Activated effector memory CD4-positive, alpha-beta T cell treated with Interleukin-2 at 50 U/mL for 16 hours (primary cell): Measurements from ENCODE around the gene KCNIP4.

ENCODE experiments used
- DNase-seq: peaks from one replicate; pipeline ENCODE4 v3.0.0-alpha.2; 2020

The KCNIP4 gene

GRCh38 chr4:21304540-21304887 lies 644.1 kb downstream of the KCNIP4 start:
- DNase-seq: no peak

DNA sequence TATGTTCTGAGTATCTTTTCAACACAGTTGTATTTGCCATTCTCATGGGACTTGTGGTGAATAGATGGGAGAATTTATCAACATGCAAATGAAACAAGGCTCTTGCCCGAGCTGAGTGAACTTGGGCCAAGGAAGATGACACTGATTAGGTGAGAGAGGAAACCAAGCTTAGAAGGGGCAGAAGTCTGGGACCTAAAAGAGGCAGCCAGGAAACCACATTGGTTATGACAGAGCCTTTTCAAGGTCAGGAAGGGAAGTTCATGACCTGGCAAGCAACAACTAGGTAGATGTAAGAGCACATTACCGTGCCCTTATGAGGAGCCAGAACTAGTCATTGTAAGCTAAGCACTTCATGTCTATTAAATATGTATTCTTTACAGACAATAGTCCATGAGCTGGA lies 658.0 kb downstream of the KCNIP4 start:
- DNase-seq: no peak

- no peak for DNase-seq
These were observed 672.5 kb downstream of the KCNIP4 start for GRCh38 chr4:21276046-21276445.

DNA sequence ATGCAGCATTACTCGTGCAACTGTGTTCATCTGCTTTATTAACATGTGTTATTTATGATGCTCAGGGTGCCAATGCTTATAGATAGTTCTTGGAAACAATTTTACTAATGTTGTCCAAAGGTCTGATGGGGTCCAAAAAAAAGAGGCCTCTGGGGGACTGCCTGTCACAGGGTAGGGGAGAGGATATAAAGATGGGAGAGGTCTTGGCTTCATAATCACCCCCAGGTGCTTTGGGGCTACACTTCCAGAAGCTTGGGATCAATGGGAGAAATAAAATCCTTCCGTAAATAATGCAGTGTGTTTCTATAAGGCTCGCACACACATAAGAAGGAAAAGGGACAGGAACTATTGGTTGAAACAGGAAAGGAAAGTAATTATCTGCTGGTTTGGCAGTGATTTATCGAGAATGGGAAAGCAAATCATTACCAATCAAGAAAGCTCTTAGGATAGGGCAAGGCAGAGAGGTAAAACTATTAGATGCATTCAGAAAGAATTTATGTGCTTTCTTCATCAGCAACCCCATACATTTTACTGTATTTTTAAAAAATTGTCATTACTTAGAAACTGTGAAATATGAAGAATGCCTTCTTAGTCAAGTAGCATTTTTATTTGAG lies 677.0 kb downstream of the KCNIP4 start:
- DNase-seq: no peak

DNA sequence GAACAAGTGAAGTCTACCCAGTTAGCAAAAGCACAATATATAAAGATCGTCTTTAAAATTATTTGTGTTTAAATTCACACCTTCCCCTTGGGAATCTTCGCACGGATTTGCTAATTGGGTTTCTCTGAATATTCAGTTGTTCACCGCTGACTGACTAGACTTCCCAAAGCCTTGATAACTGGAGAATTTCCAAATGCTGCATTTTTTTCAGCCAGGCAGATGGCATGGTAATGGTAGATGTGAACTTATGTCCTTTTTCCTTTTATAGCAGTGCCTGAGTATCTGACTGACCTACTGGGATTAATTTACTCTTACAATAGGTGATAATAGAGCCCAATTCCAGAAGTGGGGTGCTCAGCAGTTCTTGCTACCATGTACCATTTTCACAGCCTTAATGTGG lies 700.2 kb downstream of the KCNIP4 start:
- no peak for DNase-seq

GRCh38 chr4:21242163-21242562 lies 706.4 kb downstream of the KCNIP4 start:
- DNase-seq: no peak

DNA sequence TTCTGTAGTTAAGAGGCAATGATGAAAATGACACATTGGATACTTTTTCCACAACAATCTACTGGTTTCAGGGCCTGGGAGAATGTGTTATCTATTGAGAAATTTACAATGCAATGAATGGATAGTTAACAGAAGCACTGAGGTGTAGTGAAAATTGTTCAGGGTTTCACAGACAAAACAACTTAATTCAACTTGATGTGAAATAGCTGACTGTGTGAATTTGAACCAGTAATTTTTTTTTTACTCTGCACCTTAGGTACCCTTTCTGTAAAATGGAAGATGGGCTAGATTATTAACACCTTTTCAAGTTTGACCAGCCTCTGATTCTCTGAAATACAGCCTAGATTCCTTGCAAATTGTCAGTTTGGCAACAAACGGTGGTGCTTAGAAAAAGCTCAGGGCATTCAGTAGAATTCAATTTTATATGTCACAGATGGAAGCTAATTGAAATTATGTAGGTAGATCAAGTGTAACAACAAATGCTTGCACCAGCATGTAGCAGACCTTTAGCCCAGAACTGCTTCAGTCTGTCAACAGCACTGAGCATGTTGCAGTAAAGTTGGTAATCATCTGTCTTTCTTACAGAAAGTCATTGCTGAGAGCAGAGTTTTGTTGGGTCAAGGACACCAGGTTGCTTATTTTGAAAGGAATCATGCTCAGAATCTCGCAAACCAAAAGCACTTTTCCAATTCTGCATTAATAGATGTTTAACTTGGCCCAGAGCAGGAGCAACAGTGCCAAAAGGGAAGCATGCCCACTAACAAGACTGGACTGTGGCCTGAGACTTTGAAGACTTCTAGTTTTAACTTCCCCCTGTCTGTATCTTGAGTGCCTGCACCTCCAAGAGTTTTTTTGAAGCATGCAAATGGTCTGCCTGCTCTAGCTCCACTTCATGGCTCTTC lies 721.7 kb downstream of the KCNIP4 start:
- DNase-seq: no peak

DNA sequence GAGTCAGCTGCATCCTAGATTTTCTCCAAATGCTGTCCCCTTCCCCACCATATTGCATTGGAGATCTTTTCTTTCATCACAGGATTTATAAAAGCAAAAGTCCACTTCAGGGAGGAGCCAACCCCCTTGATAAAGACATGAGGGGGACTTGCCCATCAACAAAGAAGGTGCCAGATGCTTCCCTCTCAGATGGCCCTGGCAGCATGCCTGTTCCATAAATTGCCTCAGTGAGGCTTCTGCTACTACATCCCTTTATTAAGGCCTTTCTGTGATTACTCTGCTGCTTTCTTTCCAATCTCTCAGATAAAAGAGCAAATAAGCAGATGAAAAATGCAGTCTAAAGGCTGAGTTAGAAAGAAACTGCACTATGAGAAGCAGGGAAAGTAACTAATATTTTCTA lies 736.7 kb downstream of the KCNIP4 start:
- DNase-seq: no peak

DNA sequence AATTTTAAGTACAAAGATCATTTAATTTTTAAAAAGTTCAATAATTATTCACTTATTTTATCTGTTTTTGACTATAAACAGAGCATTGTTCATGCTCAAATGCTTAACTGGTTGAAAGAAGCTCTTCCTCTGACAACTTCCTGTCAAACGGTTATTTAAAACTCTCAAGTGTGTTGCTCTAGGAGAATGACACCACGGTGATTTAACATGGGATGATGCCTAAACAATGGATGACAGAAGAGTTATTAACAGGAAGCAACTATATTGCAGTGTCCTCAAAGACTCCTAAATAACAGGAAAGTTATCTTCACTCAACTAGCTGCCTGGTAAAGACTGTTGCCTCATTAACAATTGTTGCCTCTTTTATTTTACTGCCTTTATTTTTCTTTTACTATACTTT lies 738.7 kb downstream of the KCNIP4 start:
- no peak for DNase-seq

- DNase-seq: no peak
These were observed 742.6 kb downstream of the KCNIP4 start for GRCh38 chr4:21205821-21206531.

DNA sequence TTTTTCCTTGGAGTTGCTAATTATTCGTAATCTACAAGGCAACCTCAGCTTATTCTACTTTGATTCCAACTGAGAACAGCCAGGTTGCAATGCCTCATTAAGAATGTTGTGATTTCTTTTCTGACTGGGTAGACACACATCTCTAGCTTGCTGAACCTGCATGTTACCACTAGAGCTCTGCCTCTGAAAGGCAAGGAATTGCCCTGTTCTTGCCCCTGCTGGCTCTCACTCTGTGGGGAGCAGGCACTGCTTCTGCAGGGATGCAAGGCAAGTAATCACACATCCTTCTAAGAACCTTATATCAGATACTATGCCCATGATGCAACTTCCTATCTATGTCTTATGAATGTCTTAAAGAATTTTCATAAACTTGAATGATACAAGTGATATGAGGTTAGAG lies 745.2 kb downstream of the KCNIP4 start:
- no peak for DNase-seq

GRCh38 chr4:21202959-21203358 lies 745.6 kb downstream of the KCNIP4 start:
- DNase-seq: no peak

DNA sequence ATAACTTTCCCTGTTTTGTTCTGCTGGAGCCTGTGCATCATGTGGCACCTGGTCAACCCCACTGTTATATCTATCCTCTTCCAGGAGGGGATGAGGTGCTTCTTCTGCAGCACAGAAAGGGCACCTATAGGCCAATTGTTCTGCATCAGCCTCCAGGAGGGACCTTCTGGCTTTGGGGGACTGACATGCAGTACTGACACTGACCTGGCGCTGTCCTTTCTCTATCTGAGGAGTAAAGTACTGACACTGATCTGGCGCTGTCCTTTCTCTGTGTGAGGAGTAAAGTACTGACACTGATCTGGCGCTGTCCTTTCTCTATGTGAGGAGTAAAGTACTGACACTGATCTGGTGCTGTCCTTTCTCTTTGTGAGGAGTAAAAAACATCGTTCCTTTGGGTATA lies 749.9 kb downstream of the KCNIP4 start:
- DNase-seq: no peak

DNA sequence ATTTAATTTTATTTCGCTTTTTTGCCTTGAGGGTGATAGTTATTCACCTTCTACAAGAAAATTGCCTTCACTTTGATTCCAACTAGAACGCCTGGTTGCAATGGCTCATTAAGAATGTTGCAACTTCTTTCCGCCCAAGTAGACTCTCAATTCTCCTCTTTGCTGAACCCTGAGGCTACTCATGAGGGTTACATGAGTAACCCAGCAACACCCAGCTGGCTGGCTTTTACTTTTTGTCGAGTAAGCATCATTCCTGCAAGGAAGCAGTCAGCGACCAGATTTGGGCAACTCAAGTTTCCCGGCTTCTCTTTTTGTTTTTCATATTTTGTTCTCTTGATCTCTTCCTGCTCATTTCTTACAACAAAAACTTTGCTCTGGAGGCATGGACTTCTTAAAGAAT lies 752.9 kb downstream of the KCNIP4 start:
- no peak for DNase-seq

- DNase-seq: no peak
These were observed 756.2 kb downstream of the KCNIP4 start for GRCh38 chr4:21192367-21192766.

GRCh38 chr4:21191317-21191716 lies 757.3 kb downstream of the KCNIP4 start:
- DNase-seq: no peak

GRCh38 chr4:21184788-21185187 lies 763.8 kb downstream of the KCNIP4 start:
- no peak for DNase-seq

DNA sequence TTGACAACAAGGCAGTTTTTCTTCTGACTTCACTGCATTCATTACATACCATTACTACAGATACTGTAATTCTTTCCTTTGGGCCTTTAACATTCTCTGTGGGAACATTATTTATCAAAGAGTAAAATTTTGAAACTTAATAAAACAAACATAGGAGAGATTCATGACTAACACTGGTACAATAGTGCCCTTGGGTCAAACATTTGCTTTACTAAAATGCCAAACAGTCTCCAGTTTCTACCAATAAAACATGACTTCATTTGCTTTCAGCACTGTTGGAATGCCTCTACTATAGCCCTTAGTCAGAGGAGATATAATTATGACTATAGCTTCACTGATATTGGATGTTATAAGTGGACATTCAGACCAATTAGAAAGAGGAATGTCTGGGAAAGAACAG lies 766.9 kb downstream of the KCNIP4 start:
- DNase-seq: no peak

- DNase-seq: no peak
These were observed 770.7 kb downstream of the KCNIP4 start for GRCh38 chr4:21177871-21178270.

DNA sequence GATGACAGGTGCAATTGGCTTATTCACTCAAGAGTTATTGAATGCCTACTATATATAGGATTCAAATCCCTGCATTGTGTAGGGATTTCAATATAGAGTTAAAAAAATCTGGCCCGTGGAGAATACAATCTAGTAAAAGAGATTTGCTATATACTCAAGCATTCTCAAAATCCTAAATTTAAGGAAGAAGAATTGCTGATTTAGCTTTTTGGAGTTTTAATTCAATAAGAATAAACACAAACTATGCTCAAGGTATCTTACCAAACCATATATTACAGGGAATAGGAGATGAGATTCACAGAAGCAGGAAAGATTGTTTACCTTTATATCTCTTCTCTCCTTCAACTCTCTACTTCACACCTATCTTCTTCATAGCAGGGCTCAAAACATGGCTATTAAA lies 771.5 kb downstream of the KCNIP4 start:
- DNase-seq: no peak

GRCh38 chr4:21167711-21168110 lies 780.9 kb downstream of the KCNIP4 start:
- no peak for DNase-seq

DNA sequence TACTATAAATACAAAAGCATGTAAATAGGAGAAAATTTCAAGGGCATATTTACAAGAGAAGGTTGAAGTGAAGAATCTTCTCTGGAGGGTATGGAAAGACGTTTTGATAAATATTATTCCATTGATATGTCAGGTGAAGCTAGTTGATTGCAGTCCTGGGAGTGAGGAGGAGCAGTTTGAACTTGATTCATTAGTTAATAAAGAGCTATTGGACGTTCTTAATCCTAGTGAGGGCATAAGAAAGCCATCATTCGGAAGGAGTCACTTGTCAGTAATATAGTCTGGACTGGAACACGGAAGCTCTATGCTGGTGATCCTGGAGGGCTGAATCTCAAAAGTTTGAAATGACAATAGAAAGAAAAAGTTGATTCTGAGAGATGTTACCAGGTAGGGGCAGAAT lies 793.2 kb downstream of the KCNIP4 start:
- no peak for DNase-seq

- DNase-seq: no peak
These were observed 809.2 kb downstream of the KCNIP4 start for GRCh38 chr4:21139327-21139726.

GRCh38 chr4:21136051-21136630 lies 812.4 kb downstream of the KCNIP4 start:
- no peak for DNase-seq
